HepG2 (cell line): Measurements from ENCODE around the gene URM1. TPM values are rescaled to one million over a fixed set of nuclear protein-coding genes. Genes with fewer than 3 reads are reported as not detected.

Experiments used
- DNMT3B ChIP-seq: conservative IDR thresholded peaks from 2 replicates; pipeline ENCODE4 v1.6.1; 2016; ENCODE audit warnings: missing biosample characterization, control low read depth
- E2F5 ChIP-seq: sonication (generic); formaldehyde crosslinking; conservative IDR thresholded peaks from 2 replicates; pipeline ENCODE4 v1.4.0; 2020; ENCODE audit warnings: missing genetic modification reagents
- FOXA1 ChIP-seq, 2 experiments: fragments of 450-650 bp in 1 of 2; sonication (generic) in 1 of 2; formaldehyde crosslinking in 1 of 2; IDR thresholded peaks; 2 replicates each; pipeline versions ENCODE4 v1.4.0 to v1.6.1; 2016 to 2020; ENCODE audit warnings: missing genetic modification reagents in 1 of 2
- FOXO1 ChIP-seq: sonication (generic); formaldehyde crosslinking; IDR thresholded peaks from 2 replicates; pipeline ENCODE4 v1.4.0; 2020; ENCODE audit warnings: missing genetic modification reagents
- NRL ChIP-seq: sonication (generic); formaldehyde crosslinking; IDR thresholded peaks from 2 replicates; pipeline ENCODE4 v1.5.0; 2020; ENCODE audit warnings: missing genetic modification reagents, mild to moderate bottlenecking, moderate library complexity, borderline replicate concordance
- RERE ChIP-seq: IDR thresholded peaks from 2 replicates; pipeline ENCODE4 v1.6.1; 2016; ENCODE audit warnings: low read depth, missing genetic modification reagents, missing compliant biosample characterization
- SIN3B ChIP-seq: fragments of 150-350 bp; IDR thresholded peaks from 2 replicates; pipeline ENCODE4 v1.6.1; 2014; ENCODE audit warnings: low read length
- SRY ChIP-seq: sonication (generic); formaldehyde crosslinking; IDR thresholded peaks from 2 replicates; pipeline ENCODE4 v1.8.0; 2022; ENCODE audit warnings: mild to moderate bottlenecking, missing genetic modification reagents
- SUZ12 ChIP-seq: fragments of 150-350 bp; IDR thresholded peaks from 2 replicates; pipeline ENCODE4 v1.6.1; 2014; ENCODE audit warnings: low read depth, low read length
- YY1 ChIP-seq: IDR thresholded peaks from 2 replicates; pipeline ENCODE4 v1.6.1; 2011; ENCODE audit warnings: low read length, low read depth, moderate library complexity, mild to moderate bottlenecking; ENCODE audit not compliant: insufficient read depth, insufficient replicate concordance
- ZBTB10 ChIP-seq: sonication (generic); formaldehyde crosslinking; IDR thresholded peaks from 2 replicates; pipeline ENCODE4 v1.4.0; 2020; ENCODE audit warnings: missing genetic modification reagents, borderline replicate concordance
- ZNF639 ChIP-seq: conservative IDR thresholded peaks from 2 replicates; pipeline ENCODE4 v1.6.1; 2018; ENCODE audit warnings: missing genetic modification reagents
- ZNF883 ChIP-seq: sonication (generic); formaldehyde crosslinking; IDR thresholded peaks from 2 replicates; pipeline ENCODE4 v1.5.1; 2020; ENCODE audit warnings: mild to moderate bottlenecking, missing genetic modification reagents; ENCODE audit errors: not compliant biosample characterization
- ZXDC ChIP-seq: sonication (generic); formaldehyde crosslinking; IDR thresholded peaks from 2 replicates; pipeline ENCODE4 v1.5.0; 2020; ENCODE audit warnings: mild to moderate bottlenecking, missing genetic modification reagents
- polyA plus RNA-seq, 8 experiments: library from polyadenylated mRNA; depleted of rRNA in 3 of 8; stranded (reverse) in 7 of 8; unstranded in 1 of 8; fragments of >200 nt; fragmentation: Illumina TruSeq in 4 of 8; extraction: Trizol in 4 of 8; gene quantifications; 2 replicates each; pipeline versions ENCODE4 v1.2.1 to v1.2.3, GENCODE V29; 2011 to 2016; ENCODE audit warnings: low read depth in 4 of 8, missing spikeins in 1 of 8, mixed read lengths in 1 of 8; ENCODE audit not compliant: insufficient read depth in 1 of 8
- total RNA-seq, 5 experiments: library from RNA; depleted of rRNA; stranded (reverse); fragments of >200 nt; fragmentation: Illumina TruSeq; extraction: Trizol; gene quantifications; 2 replicates each; pipeline ENCODE4 v1.2.3, GENCODE V29; 2016; ENCODE audit warnings: low read depth in 1 of 5

Gene URM1
- total and polyA plus RNA-seq, 2 of the 13 experiments (the other 11 are each of a cell fraction or from before 2014, with no cell fraction given), result 37.1 to 41.3 TPM

GRCh38 chr9:128322404-128323211 lies 48.6 kb upstream of the URM1 start, which contains the start of the genes COQ4 and TRUB2 (continued):
- TF ChIP-seq YY1 (peak; percentile 99), E2F5 (CRISPR knock-in tag) (no peak), DNMT3B (CRISPR knock-in tag) (peak; percentile 57; the same call in 1 of the 2 replicates), ZNF639 (CRISPR knock-in tag) (peak; percentile 92), FOXA1 (IDR thresholded peaks at IDR 0.05) (no peak), FOXA1 (CRISPR knock-in tag; IDR thresholded peaks at IDR 0.05) (no peak), SUZ12 (no peak), SIN3B (peak; percentile 90), ZBTB10 (no peak), ZXDC (CRISPR knock-in tag) (peak; percentile 88; the same call in 1 of the 2 replicates), NRL (peak; percentile 89; the same call in 1 of the 2 replicates), RERE (no peak; the same call in 1 of the 2 replicates), FOXO1 (no peak; the same call in 1 of the 2 replicates), ZNF883 (CRISPR knock-in tag) (no peak), SRY (CRISPR knock-in tag) (no peak)
